GM12891 (cell line): ENCODE measurements around the gene C9orf85.

Experiments used
- POLR2A ChIP-seq: IDR thresholded peaks from 2 replicates; pipeline ENCODE4 v1.6.1; 2011; ENCODE audit warnings: low read depth, low read length, control low read depth
- TAF1 ChIP-seq: IDR thresholded peaks from 2 replicates; pipeline ENCODE4 v1.6.1; 2011; ENCODE audit warnings: low read depth, low read length, control low read depth

DNA sequence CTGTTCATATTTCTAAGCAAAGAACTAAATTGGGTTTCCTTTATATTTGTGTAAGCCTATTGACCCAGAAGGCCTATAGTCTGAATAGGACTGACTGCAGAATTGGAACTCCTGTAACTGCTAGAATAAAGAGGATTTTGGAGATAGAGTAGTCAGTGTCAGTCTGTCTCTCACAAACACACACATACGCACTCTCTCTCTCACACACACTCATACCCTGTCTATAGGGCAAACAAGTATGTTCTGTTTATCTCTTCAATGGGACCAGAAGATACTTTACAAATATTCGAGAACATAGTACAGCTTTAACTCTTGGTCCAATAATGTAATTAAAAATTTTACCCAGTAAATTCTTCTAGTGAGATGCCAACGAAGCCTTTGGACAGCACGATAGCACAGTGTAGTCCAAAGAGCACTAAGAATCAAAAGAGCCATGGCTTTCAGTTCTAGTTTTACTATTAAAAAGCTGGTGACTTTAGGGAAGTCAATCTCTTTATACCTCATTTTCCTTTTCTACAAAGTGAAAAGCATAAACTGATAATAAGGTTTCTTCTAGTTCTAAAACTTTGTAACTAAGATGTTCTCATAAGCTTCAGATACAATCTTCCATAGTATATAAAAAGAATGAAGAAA, 19.8 kb upstream of the C9orf85 start:
- TF ChIP-seq TAF1 (no peak), POLR2A (no peak)
